Ascending aorta (tissue), 2 donors: Measurements from ENCODE around the gene CD151. TPM values are rescaled to one million over a fixed set of nuclear protein-coding genes. Genes with fewer than 3 reads are reported as not detected.

Experiments used
- DNase-seq, 2 donors: peaks; one replicate each; pipeline ENCODE4 v3.0.0-alpha.2; 2019; ENCODE audit warnings: low spot score in 2 of 2
- H3K27ac ChIP-seq, 2 donors: fragments of 200-600 bp; sonication (generic); one replicate each; pipeline ENCODE4 v1.5.1; 2016 to 2017; ENCODE audit warnings: mild to moderate bottlenecking in 1 of 2
- H3K27me3 ChIP-seq: fragments of 200-600 bp; sonication (generic); one replicate; pipeline ENCODE4 v1.5.1; 2017
- H3K36me3 ChIP-seq, 2 donors: fragments of 200-600 bp; sonication (generic); one replicate each; pipeline ENCODE4 v1.5.1; 2016
- H3K4me1 ChIP-seq, 2 donors: fragments of 200-600 bp; sonication (generic); one replicate each; pipeline ENCODE4 v1.5.1; 2016 to 2017; ENCODE audit warnings: mild to moderate bottlenecking in 1 of 2
- H3K4me3 ChIP-seq, 2 donors: fragments of 200-600 bp; sonication (generic); one replicate each; pipeline ENCODE4 v1.5.1; 2016 to 2017; ENCODE audit warnings: mild to moderate bottlenecking in 1 of 2
- H3K9me3 ChIP-seq, 2 donors: fragments of 200-600 bp; sonication (generic); one replicate each; pipeline ENCODE4 v1.5.1; 2016
- CTCF ChIP-seq, 3 experiments: fragments of 200-600 bp in 2 of 3; fragments of 450-650 bp in 1 of 3; sonication (generic) in 2 of 3; IDR thresholded peaks; one replicate each; pipeline ENCODE4 v1.5.1; 2016 to 2019; ENCODE audit warnings: antibody characterized with exemption in 3 of 3, mild to moderate bottlenecking in 1 of 3, moderate library complexity in 1 of 3
- intact Hi-C: fragments of 100-400 bp; cut with DNase I; formaldehyde crosslinking; loops from one replicate; pipeline ENCODE4 v1.15.1; 2023
- total RNA-seq: library from RNA; depleted of rRNA; stranded (reverse); fragments of >200 nt; gene quantifications from one replicate; pipeline ENCODE4 v1.1.0, GENCODE V29; 2016

Gene CD151
- total RNA-seq, 1 donor from 2014 or later, result 898 TPM

- H3K4me1 ChIP-seq, result peaks cover 16 to 24% of the 10 kb centered on the region in 2 donors
- H3K9me3 ChIP-seq, result no peaks in the 10 kb centered on the region
- no peak for TF ChIP-seq CTCF (IDR thresholded peaks at IDR 0.05)
- H3K27me3 ChIP-seq, result no peaks in the 10 kb centered on the region
- H3K27ac ChIP-seq, result peak overlapping the region; percentile 98 to 99
- H3K36me3 ChIP-seq, result peaks cover 28 to 34% of the 10 kb centered on the region in 2 donors
- DNase-seq, result peak; percentile 80 to 96
- H3K4me3 ChIP-seq, result peak overlapping the region; percentile 80 to 91
- intact Hi-C loops, result loop anchor here (1.0 kb wide), 3 partner anchors 11 to 15 kb away; partner anchors contain the start of genes CD151, PIDD1 and RPLP2
Measured at GRCh38 chr11:819943-820649, 12.7 kb upstream of the CD151 start.

GRCh38 chr11:820655-821511 is 11.9 kb upstream of the CD151 start:
- Histone ChIP-seq H3K4me1 (peaks cover 16 to 24% of the 10 kb centered on the region in 2 donors), H3K9me3 (no peaks in the 10 kb centered on the region), H3K27ac (peak overlapping the region; percentile 98 to 99), H3K36me3 (peaks cover 36 to 42% of the 10 kb centered on the region in 2 donors), H3K27me3 (no peaks in the 10 kb centered on the region), H3K4me3 (peak overlapping the region; percentile 80 to 91)
- no peak for TF ChIP-seq CTCF (IDR thresholded peaks at IDR 0.05)
- DNase-seq, result peak; percentile 80 to 95
- intact Hi-C loops, result no loop called here

- no peaks in the 10 kb centered on the region for H3K27me3 ChIP-seq
- peaks cover 36 to 45% of the 10 kb centered on the region in 2 donors for H3K36me3 ChIP-seq
- H3K4me3 ChIP-seq, result peak overlapping the region; percentile 18 to 80
- no peak for DNase-seq
- no peak for TF ChIP-seq CTCF (IDR thresholded peaks at IDR 0.05)
- H3K4me1 ChIP-seq, result peaks cover 16 to 26% of the 10 kb centered on the region in 2 donors
- H3K27ac ChIP-seq, result peak overlapping the region; percentile 66 to 98
- intact Hi-C loops, result no loop called here
- H3K9me3 ChIP-seq, result no peaks in the 10 kb centered on the region
Measured at GRCh38 chr11:821512-822371, 11.0 kb upstream of the CD151 start.

GRCh38 chr11:823441-824291 is 9.1 kb upstream of the CD151 start:
- no peaks in the 10 kb centered on the region for H3K27me3 ChIP-seq
- H3K27ac ChIP-seq, result no peak overlapping the region
- H3K4me1 ChIP-seq, result peaks cover 16 to 33% of the 10 kb centered on the region in 2 donors
- intact Hi-C loops, result no loop called here
- no peak for DNase-seq
- no peak for TF ChIP-seq CTCF (IDR thresholded peaks at IDR 0.05)
- no peak overlapping the region for H3K4me3 ChIP-seq
- no peaks in the 10 kb centered on the region for H3K9me3 ChIP-seq
- H3K36me3 ChIP-seq, result peaks cover 36 to 45% of the 10 kb centered on the region in 2 donors
